GM19467 (cell line): ENCODE data around the gene CTTNBP2NL.

ENCODE experiments used
- ATAC-seq: cut with Tn5 transposase; IDR thresholded peaks from one replicate; pipeline ENCODE4 v1.9.1; 2021; ENCODE audit warnings: mild to moderate bottlenecking, moderate library complexity; ENCODE audit not compliant: unreplicated experiment

Gene CTTNBP2NL

GRCh38 chr1:112395821-112396652, at the start of gene CTTNBP2NL:
Gene CTTNBP2NL (plus strand): TSS chr1:112396214. CDS start chr1:112416166, 19,952 bp downstream.
- peak; percentile 87 for ATAC-seq

- ATAC-seq, result no peak
Measured at GRCh38 chr1:112346801-112347350, 49.1 kb upstream of the CTTNBP2NL start.

GRCh38 chr1:112356765-112357164, 39.2 kb upstream of the CTTNBP2NL start:
- no peak for ATAC-seq

- no peak for ATAC-seq
Measured at GRCh38 chr1:112357467-112357866, 38.5 kb upstream of the CTTNBP2NL start.

GRCh38 chr1:112358061-112358770, 37.8 kb upstream of the CTTNBP2NL start:
- ATAC-seq, result no peak

- no peak for ATAC-seq
Measured at GRCh38 chr1:112358798-112359408, 37.1 kb upstream of the CTTNBP2NL start.

GRCh38 chr1:112359961-112360767, 35.9 kb upstream of the CTTNBP2NL start:
- no peak for ATAC-seq

- no peak for ATAC-seq
Measured at GRCh38 chr1:112363636-112364035, 32.4 kb upstream of the CTTNBP2NL start.

- ATAC-seq, result no peak
Measured at GRCh38 chr1:112368198-112368597, 27.8 kb upstream of the CTTNBP2NL start.

GRCh38 chr1:112369392-112370285, 26.4 kb upstream of the CTTNBP2NL start:
- peak; percentile 90 for ATAC-seq

GRCh38 chr1:112370996-112371395, 25.0 kb upstream of the CTTNBP2NL start:
- ATAC-seq, result no peak

- ATAC-seq, result no peak
Measured at GRCh38 chr1:112371775-112372174, 24.2 kb upstream of the CTTNBP2NL start.

- no peak for ATAC-seq
Measured at GRCh38 chr1:112373806-112374205, 22.2 kb upstream of the CTTNBP2NL start.

- no peak for ATAC-seq
Measured at GRCh38 chr1:112375701-112376100, 20.3 kb upstream of the CTTNBP2NL start.

- no peak for ATAC-seq
Measured at GRCh38 chr1:112380356-112380755, 15.7 kb upstream of the CTTNBP2NL start.

GRCh38 chr1:112381324-112382076, 14.5 kb upstream of the CTTNBP2NL start:
- ATAC-seq, result no peak

GRCh38 chr1:112383759-112384370, 12.1 kb upstream of the CTTNBP2NL start:
- ATAC-seq, result no peak

GRCh38 chr1:112386024-112386723, 9.8 kb upstream of the CTTNBP2NL start:
- no peak for ATAC-seq
